GM12875 (cell line): ENCODE results near the gene RPS6KB2.
A peak's percentile ranks its signal among the peaks of the same experiment; 100 is the strongest.

Experiments
- H3K4me3 ChIP-seq: one replicate; pipeline ENCODE4 v1.5.1; 2011; ENCODE audit warnings: low read depth, low read length, control low read depth
- TF ChIP-seq, protein P1 (sequence below): IDR thresholded peaks from 2 replicates; pipeline ENCODE4 v1.5.1; 2011; ENCODE audit warnings: low read depth, mild to moderate bottlenecking, control low read depth, inconsistent platforms, low read length, moderate library complexity, borderline replicate concordance; ENCODE audit not compliant: insufficient read depth

RPS6KB2 gene

DNA sequence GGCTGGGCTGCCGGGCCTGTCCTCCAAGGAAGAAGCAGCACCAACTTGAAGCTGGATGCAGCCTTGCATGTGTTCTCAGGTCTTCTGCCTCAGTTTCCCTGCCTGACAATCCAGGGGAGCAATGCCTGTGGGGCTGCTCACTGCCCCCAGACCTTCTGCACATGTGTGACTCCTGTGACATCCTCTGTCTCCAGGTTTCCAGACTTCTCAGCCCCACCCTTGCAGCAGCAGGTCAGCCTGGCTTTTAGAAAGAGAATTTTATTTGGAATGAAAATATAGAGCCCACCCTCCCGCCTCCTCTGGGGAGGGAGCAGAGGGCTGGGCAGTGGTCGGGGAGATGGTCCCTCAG lies 9.5 kb downstream of the RPS6KB2 start:
- peak overlapping the region; percentile 95 for H3K4me3 ChIP-seq
- TF ChIP-seq, protein P1, sequence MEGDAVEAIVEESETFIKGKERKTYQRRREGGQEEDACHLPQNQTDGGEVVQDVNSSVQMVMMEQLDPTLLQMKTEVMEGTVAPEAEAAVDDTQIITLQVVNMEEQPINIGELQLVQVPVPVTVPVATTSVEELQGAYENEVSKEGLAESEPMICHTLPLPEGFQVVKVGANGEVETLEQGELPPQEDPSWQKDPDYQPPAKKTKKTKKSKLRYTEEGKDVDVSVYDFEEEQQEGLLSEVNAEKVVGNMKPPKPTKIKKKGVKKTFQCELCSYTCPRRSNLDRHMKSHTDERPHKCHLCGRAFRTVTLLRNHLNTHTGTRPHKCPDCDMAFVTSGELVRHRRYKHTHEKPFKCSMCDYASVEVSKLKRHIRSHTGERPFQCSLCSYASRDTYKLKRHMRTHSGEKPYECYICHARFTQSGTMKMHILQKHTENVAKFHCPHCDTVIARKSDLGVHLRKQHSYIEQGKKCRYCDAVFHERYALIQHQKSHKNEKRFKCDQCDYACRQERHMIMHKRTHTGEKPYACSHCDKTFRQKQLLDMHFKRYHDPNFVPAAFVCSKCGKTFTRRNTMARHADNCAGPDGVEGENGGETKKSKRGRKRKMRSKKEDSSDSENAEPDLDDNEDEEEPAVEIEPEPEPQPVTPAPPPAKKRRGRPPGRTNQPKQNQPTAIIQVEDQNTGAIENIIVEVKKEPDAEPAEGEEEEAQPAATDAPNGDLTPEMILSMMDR, result no peak

DNA sequence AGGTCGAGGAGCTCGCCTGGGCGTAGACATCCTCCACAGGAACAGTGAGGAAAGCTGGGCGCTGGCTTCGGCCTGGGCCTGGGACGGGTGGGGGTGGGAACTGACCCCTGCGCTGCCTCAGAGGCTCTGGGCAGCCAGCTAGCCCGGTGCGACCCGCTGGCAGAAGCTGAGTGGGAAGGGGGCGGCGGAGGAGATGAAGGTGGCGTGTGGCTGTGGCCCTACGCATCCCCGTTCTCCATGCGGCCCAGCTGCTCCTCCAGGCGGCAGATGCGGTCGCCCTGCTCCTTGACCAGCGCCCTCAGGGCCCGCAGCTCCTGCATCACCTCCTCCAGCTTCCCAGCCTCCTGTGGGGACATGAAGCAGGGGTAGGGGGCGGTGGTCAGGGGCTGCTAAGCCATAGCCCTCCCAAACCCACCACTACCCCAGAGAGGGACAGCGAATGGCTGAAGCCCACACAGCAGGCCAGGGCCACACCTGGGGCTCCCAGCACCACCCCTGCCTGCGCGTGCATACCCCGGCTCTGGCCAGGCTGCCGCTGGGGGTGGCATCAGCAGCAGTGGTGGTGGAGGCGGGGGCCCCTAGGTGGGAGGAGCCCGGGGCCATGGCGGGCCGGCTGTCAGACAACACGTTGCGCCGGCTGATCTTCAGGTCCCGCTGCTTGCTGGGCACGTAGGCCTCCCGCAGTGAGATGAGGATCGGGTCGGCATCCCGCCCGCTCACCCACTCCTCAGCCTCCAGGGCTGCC lies 10.0 kb downstream of the RPS6KB2 start:
- TF ChIP-seq, protein P1, result no peak
- peak overlapping the region; percentile 95 for H3K4me3 ChIP-seq

DNA sequence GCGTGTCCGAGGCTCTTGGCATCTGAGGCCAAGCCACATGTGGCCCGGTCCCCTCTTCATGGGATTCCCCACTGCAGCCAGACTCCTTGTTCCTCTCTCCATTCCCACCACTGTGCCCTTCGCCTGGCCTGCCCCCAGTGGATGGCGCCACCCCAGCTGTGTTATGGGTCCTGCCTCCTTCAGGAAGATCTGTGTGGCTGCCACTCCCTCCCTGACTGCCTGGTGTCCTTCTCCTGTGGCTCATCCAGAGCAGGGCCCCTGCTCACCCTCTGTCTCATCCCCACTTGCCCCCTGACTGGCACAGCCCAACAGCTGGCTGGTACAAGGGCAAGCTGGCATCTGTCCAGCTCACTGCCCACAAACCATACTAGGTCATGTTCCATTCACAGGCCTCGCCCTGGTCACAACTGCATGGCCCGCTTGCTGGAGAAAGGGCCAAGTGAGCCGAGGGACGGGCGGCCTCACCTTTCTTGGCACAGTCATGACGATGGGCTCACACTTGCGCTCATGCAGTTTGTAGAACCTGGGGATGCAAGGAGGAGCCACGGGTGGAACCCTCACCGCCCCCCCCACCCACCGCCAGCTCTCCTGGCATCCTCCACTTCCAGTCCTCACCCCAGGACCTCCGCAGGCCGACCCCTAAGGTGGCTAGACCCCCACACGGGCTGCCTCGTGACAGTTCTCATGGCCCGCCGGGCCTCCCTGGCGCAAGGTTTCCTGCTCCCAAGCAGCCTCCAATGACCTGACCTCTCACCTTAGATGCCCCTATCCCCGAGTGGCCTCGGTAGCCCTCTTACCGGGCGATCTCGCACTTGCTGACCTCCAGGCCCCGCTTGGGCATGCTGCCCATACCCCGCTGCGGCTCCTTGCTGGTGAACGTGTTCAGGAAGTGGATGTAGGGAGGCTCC lies 11.3 kb downstream of the RPS6KB2 start:
- peak overlapping the region; percentile 95 for H3K4me3 ChIP-seq
- TF ChIP-seq, protein P1, result peak; percentile 25; the same call in 1 of the 2 replicates

DNA sequence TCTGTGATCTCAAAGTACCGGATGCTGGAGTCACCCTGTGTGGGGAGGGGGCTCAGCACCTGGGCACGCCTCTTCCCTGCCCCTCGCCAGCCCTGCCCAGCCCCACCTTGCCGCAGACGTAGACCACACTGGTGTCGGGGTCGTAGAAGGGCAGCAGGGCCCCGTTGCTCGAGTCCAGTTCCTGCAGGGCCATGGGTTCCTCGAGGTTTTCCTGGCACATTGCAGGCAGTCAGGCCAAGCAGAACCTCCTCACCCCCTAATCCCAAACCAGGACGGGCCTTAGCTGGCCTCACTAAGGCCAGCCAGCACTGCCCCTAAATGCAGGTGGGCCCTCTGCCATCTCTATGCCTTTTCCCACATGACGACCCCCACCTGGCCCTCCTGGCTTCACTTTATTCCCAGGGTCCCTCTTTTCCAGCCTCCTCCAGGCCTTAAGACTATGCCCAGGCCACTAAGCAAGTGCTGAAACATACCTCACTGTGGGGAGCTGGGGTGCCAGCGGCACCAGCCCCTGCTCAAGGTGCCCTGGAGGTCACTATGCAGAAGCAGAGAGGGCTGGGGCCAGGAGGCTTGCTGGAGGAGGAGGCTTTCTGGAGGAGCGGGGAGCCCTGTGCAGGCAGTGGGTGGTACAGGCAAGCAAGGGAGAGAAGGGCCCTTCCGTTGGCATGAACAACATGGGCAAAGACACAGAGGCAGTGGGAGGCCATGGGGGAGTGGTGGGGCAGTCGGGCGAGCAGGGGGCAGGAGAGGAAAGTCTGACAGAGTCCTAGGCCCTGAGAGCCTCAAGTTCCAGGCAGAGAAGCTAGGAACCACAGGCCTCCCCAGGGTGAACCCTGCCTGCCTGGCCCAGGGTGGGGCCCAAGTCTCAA lies 12.2 kb downstream of the RPS6KB2 start:
- H3K4me3 ChIP-seq, result no peak overlapping the region
- TF ChIP-seq, protein P1, result no peak

DNA sequence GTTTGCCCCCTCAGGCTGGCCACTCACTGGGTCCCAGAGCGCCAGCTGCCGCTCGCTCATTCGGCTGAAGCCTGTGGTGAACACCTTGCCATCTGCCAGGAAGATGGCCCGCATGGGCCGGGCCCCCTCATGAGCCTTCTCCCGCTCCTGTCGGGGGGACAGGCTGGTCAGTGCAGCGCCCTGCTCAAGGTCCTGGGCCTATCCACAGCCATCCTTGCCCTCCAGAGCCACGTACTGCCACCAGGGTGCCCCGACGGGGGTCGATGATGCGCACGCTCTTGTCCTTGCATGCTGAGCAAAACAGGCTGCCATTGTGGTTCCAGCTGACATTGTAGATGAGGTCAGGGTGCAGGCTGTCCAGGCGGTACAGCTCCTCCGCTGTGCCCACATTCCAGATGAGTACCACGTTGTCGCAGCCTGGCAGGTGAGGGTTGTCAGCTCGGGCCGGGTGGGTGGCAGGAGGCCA lies 12.8 kb downstream of the RPS6KB2 start:
- no peak overlapping the region for H3K4me3 ChIP-seq

DNA sequence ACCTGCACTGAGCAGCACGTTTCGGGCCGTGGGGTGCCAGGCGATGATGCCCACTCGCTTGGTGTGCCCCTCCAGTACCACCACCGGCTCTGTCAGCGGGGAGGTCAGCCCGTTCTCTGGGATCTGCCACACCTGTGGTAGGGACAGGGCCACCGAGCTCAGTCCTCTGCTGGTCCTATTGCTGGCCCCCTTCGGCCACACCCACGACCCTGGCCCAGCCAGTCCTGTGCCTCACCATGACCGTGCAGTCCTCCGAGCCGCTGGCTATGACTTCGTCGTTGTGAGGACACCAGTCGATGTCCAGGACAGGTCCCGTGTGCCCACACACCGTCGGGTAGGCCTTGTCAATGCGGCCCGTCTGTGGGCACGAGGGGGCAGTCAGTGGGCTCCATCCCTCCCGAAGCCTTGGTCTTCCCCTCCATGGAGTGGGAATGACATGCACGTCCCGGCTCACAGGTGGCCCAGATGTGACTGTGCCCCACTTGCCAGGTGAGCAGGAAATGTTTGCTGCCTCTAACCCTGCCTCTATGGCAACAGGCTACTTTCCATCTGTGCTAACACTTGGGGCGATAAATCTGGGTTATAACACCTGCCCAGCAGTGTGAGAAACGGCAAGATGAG lies 13.5 kb downstream of the RPS6KB2 start:
- TF ChIP-seq, protein P1, result no peak

More for the DNA sequence above, 12.8 kb downstream of the RPS6KB2 start:
- TF ChIP-seq, protein P1, result no peak

More for the DNA sequence above, 13.5 kb downstream of the RPS6KB2 start:
- no peak overlapping the region for H3K4me3 ChIP-seq
